Activated CD4-positive, alpha-beta memory T cell treated with anti-CD3 and anti-CD28 coated beads, Interleukin-2, amount 10 ng/mL, durations not matched to agents 7 days and 5 days (primary cell): Measurements from ENCODE around the gene SPN. TPM values are rescaled to one million over a fixed set of nuclear protein-coding genes. Genes with fewer than 3 reads are reported as not detected.
"Not testable (repeated sequence)": the region's sequence is repeated elsewhere in the genome, so short reads cannot be mapped to it uniquely, and the experiment has no call there.

Source experiments
- CTCF ChIA-PET: fragments of 350-600 bp; sonication (Branson Sonifier 250); formaldehyde crosslinking; loops from one replicate; lab custom pipeline; 2021; ENCODE audit warnings: antibody characterized with exemption, inconsistent platforms; lab: Charles Lee
- POLR2A ChIA-PET: fragments of 350-600 bp; sonication (Branson Sonifier 250); formaldehyde crosslinking; loops from one replicate; lab custom pipeline; 2021; ENCODE audit warnings: antibody characterized with exemption; lab: Charles Lee
- DNase-seq: peaks from one replicate; pipeline ENCODE4 v3.0.0-alpha.2; 2020
- H3K27ac Mint-ChIP-seq: one replicate; pipeline ENCODE4 v1.8.0; 2021; ENCODE audit warnings: mild to moderate bottlenecking, mixed read lengths
- H3K27me3 Mint-ChIP-seq: one replicate; pipeline ENCODE4 v1.8.0; 2021; ENCODE audit warnings: mixed read lengths
- H3K36me3 Mint-ChIP-seq: one replicate; pipeline ENCODE4 v1.8.0; 2021; ENCODE audit warnings: low read depth, mixed read lengths
- H3K4me1 Mint-ChIP-seq: one replicate; pipeline ENCODE4 v1.8.0; 2021; ENCODE audit warnings: mixed read lengths
- H3K4me3 Mint-ChIP-seq: one replicate; pipeline ENCODE4 v1.8.0; 2021; ENCODE audit warnings: mild to moderate bottlenecking, mixed read lengths
- H3K9me3 Mint-ChIP-seq: one replicate; pipeline ENCODE4 v1.8.0; 2021; ENCODE audit warnings: mixed read lengths
- total RNA-seq, 2 experiments: library from RNA; stranded (reverse); gene quantifications; one replicate each; pipeline ENCODE4 v1.2.3, GENCODE V29; 2021

SPN gene
- total RNA-seq, 2 experiments from 2014 or later, result 341 to 359 TPM

DNA sequence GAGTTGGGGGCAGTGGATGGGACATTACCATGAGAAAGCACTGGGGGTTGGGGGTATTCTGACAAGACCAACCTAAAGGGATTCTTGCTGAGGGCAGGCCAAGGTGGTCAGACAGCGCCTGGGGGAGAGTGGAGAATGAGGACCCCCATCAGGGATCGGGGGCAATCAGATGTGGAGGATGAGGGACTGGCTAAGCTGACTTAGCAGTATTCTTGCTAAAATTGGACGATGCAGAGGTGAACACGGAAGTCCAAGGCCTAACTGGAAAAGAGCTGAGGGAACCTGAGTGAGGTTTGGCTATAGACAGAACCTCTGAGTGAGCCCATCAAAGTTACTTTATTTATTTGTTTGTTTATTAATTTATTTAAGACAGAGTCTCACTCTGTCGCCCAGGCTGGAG, 25.1 kb downstream of the SPN start:
- Mint-ChIP-seq H3K4me3 (no peak overlapping the region), H3K27ac (no peak overlapping the region), H3K4me1 (peaks cover 23% of the 10 kb centered on the region), H3K36me3 (peaks cover 14% of the 10 kb centered on the region), H3K9me3 (no peaks in the 10 kb centered on the region), H3K27me3 (no peaks in the 10 kb centered on the region)
- CTCF ChIA-PET, result interaction anchor here (0.6 to 1.2 kb wide), 4 partner anchors 11 to 161 kb away, joined by 3 read pairs; no protein-coding TSS in a partner anchor
- POLR2A ChIA-PET, result interaction anchor here (0.8 kb wide), 1 partner anchor 11 kb away, joined by 3 read pairs; no protein-coding TSS in a partner anchor
- DNase-seq, result no peak

DNA sequence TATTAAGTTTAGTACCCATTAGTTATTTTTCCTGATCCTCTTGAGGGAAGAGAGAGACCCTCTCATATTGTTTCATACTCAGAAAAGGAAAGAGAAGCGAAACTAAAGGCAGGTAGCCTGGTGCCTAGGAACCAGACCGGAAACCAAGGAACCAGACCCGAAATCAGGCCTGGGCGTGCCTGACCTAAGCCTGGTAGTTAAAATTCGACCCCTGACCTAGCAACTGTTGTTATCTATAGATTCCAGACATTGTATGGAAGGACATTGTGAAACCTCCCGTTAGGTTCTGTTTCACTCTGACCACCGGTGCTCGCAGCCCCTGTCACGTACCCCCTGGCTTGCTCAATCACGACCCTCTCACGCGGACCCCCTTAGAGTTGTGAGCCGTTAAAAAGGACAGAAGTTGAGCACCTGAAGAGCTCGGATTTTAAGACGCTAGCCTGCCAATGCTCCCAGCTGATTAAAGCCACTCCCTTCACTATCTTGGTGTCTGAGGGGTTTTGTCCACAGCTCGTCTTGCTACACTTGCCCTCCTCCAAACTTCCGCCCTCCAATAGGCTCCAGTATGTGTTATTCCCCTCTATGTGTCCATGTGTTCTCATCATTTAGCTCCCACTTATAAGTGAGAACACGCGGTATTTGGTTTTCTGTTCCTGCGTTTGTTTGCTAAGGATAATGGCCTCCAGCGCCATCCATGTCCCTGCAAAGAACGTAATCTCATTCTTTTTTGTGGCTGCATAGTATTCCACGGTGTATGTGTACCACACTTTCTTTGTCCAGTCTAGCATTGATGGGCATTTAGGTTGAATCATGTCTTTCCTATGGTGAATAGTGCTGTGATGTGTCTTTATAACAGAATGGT, 26.7 kb downstream of the SPN start:
- not testable (repeated sequence) for H3K27me3 Mint-ChIP-seq, DNase-seq, H3K4me3 Mint-ChIP-seq, H3K36me3 Mint-ChIP-seq, H3K9me3 Mint-ChIP-seq
- ChIA-PET POLR2A (interaction anchor here (1.3 kb wide), 1 partner anchor 10 kb away, joined by 3 read pairs; the partner anchor contains the start of gene QPRT), CTCF (interaction anchor here (1.8 kb wide), 1 partner anchor 20 kb away, joined by 5 read pairs; no protein-coding TSS in a partner anchor)
- Mint-ChIP-seq H3K27ac (peak overlapping the region; percentile 21), H3K4me1 (peaks cover 23% of the 10 kb centered on the region)

DNA sequence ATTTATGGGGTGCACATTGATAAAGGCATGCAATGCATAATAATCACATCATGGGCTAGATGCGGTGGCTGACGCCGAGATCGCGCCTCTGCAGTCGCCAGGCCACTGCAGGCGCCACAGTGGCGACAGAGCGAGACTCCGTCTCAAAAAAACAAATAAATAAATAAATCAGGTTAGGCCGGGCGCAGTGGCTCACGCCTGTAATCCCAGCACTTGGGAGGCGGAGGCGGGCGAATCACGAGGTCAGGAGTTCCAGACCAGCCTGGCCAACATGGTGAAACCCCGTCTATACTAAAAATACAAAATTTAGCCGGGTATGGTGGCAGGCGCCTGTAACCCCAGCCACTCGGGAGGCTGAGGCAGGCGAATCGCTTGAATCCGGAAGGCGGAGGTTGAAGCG, 29.6 kb downstream of the SPN start:
- not testable (repeated sequence) for H3K9me3 Mint-ChIP-seq, DNase-seq, H3K36me3 Mint-ChIP-seq, H3K27me3 Mint-ChIP-seq, H3K4me3 Mint-ChIP-seq, H3K27ac Mint-ChIP-seq
- ChIA-PET POLR2A (interaction anchor here (1.3 to 1.5 kb wide), 2 partner anchors 115 to 156 kb away, joined by 4 to 6 read pairs; no protein-coding TSS in a partner anchor), CTCF (interaction anchor here (1.2 to 2.1 kb wide), 4 partner anchors 9 to 233 kb away, joined by 3 to 19 read pairs (median 10); partner anchors contain the start of gene KCTD13)
- peaks cover 14% of the 10 kb centered on the region for H3K4me1 Mint-ChIP-seq

DNA sequence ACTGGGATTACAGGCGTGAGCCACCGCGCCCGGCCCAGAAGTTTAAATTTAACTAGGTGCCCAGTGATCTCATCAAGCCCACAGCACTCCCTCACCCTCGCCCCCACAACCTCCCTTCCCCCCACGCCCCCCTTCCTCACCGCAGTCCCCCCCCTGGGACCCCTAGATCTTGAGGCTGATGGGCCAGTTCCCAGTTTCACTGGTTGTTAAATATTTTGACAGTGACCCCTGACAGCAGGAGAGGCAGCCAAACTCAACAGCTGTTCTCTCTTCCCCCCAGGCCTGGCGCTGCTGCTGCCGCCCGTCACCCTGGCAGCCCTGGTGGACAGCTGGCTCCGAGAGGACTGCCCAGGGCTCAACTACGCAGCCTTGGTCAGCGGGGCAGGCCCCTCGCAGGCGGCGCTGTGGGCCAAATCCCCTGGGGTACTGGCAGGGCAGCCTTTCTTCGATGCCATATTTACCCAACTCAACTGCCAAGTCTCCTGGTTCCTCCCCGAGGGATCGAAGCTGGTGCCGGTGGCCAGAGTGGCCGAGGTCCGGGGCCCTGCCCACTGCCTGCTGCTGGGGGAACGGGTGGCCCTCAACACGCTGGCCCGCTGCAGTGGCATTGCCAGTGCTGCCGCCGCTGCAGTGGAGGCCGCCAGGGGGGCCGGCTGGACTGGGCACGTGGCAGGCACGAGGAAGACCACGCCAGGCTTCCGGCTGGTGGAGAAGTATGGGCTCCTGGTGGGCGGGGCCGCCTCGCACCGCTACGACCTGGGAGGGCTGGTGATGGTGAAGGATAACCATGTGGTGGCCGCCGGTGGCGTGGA, 31.5 kb downstream of the SPN start:
- Mint-ChIP-seq H3K36me3 (peaks cover 3% of the 10 kb centered on the region), H3K9me3 (no peaks in the 10 kb centered on the region), H3K4me1 (peaks cover 16% of the 10 kb centered on the region), H3K27ac (no peak overlapping the region), H3K4me3 (no peak overlapping the region), H3K27me3 (no peaks in the 10 kb centered on the region)
- DNase-seq, result no peak
- ChIA-PET CTCF (interaction anchor here (0.7 to 1.7 kb wide), 2 partner anchors 36 to 121 kb away, joined by 4 to 7 read pairs; partner anchors contain the start of gene PAGR1), POLR2A (no interaction called here)

DNA sequence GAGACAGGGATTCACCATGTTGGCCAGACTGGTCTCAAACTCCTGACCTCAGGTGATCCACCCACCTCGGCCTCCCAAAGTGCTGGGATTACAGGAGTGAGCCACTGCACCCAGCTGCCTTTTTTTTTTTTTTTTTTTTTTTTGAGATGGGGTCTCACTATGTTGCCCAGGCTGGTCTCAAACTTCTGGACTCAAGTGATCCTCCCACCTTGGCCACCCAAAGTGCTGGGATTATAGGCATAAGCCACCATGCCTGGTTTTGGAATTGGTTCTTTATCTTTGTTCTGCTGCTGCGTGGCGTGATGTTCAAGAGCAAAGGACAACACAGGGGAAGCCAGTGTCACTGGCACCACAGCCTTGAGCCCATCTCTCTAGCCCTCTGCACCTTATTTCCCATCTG, 32.6 kb downstream of the SPN start:
- H3K27me3 Mint-ChIP-seq, H3K27ac Mint-ChIP-seq, DNase-seq, H3K36me3 Mint-ChIP-seq, POLR2A ChIA-PET, H3K9me3 Mint-ChIP-seq, H3K4me3 Mint-ChIP-seq: not testable (repeated sequence)
- CTCF ChIA-PET, result interaction anchor here (0.6 to 1.7 kb wide), 4 partner anchors 34 to 336 kb away, joined by 3 to 7 read pairs (median 3); partner anchors contain the start of gene PAGR1
- peaks cover 16% of the 10 kb centered on the region for H3K4me1 Mint-ChIP-seq

DNA sequence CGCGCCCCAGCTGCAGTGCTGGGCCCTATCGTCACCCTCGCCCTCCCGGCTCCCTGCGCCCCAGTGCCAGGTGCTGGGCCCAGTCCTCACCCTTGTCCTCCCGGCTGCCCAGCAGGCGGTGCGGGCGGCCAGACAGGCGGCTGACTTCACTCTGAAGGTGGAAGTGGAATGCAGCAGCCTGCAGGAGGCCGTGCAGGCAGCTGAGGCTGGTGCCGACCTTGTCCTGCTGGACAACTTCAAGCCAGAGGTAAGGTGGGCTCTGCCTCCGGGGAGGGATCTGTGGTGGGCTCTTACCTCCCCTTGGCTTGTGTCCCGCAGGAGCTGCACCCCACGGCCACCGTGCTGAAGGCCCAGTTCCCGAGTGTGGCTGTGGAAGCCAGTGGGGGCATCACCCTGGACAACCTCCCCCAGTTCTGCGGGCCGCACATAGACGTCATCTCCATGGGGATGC, 33.9 kb downstream of the SPN start:
- peaks cover 23% of the 10 kb centered on the region for H3K4me1 Mint-ChIP-seq
- CTCF ChIA-PET, result interaction anchor here (0.6 kb wide), 1 partner anchor 93 kb away, joined by 3 read pairs; the partner anchor contains the start of gene KIF22
- no peak overlapping the region for H3K27ac Mint-ChIP-seq
- H3K27me3 Mint-ChIP-seq, result no peaks in the 10 kb centered on the region
- no peaks in the 10 kb centered on the region for H3K36me3 Mint-ChIP-seq
- POLR2A ChIA-PET, result no interaction called here
- H3K9me3 Mint-ChIP-seq, result no peaks in the 10 kb centered on the region
- DNase-seq, result no peak
- no peak overlapping the region for H3K4me3 Mint-ChIP-seq

DNA sequence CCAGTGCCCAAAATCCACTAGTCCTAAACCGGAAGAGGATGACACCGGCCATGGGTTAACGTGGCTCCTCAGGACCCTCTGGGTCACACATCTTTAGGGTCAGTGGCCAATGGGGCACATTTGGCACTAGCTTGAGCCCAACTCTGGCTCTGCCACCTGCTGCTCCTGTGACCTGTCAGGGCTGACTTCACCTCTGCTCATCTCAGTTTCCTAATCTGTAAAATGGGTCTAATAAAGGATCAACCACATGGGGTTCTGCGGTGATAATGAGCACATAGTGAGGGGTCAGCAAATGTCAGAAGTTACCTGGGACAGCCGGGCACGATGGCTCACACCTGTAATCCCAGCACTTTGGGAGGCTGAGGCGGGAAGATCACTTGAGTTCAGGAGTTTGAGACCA, 34.3 kb downstream of the SPN start:
- POLR2A ChIA-PET, result no interaction called here
- H3K9me3 Mint-ChIP-seq, result no peaks in the 10 kb centered on the region

DNA sequence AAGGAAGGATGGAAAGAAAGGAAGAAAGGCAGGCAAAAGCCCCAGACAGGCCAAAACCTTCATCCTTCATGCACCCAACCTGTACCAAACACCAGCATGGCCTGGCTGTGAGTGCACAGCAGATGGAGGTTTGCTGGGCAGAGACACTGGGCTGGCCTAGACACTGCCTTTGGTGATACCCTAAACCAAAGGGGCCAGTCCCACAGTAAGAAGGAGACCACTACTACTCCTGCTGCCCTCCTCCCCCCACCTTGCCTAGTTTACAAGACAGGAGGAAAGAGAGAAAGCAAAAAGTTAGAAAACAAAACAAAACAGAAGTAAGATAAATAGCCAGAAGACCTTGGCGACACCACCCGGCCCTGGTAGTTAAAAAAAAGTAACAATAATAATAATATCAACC, 35.0 kb downstream of the SPN start:
- Mint-ChIP-seq H3K27ac (no peak overlapping the region), H3K4me1 (peaks cover 34% of the 10 kb centered on the region)
- POLR2A ChIA-PET, result no interaction called here

More for the DNA sequence above, 34.3 kb downstream of the SPN start:
- Mint-ChIP-seq H3K27me3 (no peaks in the 10 kb centered on the region), H3K27ac (no peak overlapping the region), H3K4me1 (peaks cover 27% of the 10 kb centered on the region), H3K36me3 (no peaks in the 10 kb centered on the region), H3K4me3 (no peak overlapping the region)
- no peak for DNase-seq
- CTCF ChIA-PET, result interaction anchor here (0.9 kb wide), 1 partner anchor 26 kb away, joined by 3 read pairs; no protein-coding TSS in a partner anchor

DNA sequence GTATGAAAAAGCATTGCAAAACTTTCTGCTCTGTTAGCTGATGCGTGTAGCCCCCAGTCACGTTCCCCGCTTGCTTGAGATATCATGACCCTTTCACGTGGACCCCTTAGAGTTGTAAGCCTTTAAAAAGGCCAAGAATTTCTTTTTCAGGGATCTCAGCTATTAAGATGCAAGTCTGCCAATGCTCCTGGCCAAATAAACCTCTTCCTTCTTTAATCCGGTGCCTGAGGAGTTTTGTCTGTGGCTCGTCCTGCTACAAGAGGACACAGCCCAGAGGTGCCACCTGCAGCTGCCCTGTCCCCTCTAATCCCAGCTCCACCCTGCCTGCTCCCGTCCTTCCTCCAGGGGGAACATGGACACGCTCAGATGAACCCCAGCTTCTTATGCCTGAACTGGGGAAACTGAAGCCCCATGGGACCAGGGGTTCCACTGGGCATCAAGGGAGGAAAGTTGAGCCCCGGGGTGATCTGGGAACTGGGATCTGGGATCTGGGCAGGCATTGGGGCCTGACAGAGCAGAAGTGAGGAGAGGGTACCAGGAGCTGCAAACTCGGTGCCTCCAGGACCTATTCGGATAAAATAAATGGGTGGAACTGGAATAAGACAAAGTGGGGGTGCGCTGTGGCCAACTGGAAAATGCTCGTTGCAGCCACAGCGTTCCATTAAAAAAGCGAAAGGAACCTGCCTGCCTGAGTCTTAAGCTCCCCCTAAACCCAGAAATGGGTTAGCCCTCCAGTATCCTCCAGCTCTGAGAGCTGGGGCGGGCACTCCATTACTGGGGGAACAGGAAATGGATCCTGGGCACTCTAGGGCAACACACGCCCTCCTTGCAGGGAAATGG, 35.7 kb downstream of the SPN start:
- Mint-ChIP-seq H3K27ac (no peak overlapping the region), H3K4me3 (no peak overlapping the region), H3K36me3 (no peaks in the 10 kb centered on the region), H3K4me1 (peaks cover 38% of the 10 kb centered on the region), H3K9me3 (no peaks in the 10 kb centered on the region), H3K27me3 (no peaks in the 10 kb centered on the region)
- no peak for DNase-seq
- ChIA-PET POLR2A (interaction anchor here (0.9 to 4.8 kb wide), 7 partner anchors 10 to 263 kb away, joined by 3 to 86 read pairs (median 33); partner anchors contain the start of genes KIF22, MAZ, PAGR1 and TMEM219), CTCF (interaction anchor here (1.0 to 5.8 kb wide), 12 partner anchors 11 to 333 kb away, joined by 3 to 72 read pairs (median 31); partner anchors contain the start of genes KIF22, PAGR1, PRRT2 and TAOK2)

More for the DNA sequence above, 35.0 kb downstream of the SPN start:
- no peaks in the 10 kb centered on the region for H3K9me3 Mint-ChIP-seq
- no peak overlapping the region for H3K4me3 Mint-ChIP-seq
- no peaks in the 10 kb centered on the region for H3K27me3 Mint-ChIP-seq
- CTCF ChIA-PET, result interaction anchor here (0.9 to 5.4 kb wide), 4 partner anchors 18 to 334 kb away, joined by 3 to 72 read pairs (median 38); partner anchors contain the start of gene TLCD3B
- no peaks in the 10 kb centered on the region for H3K36me3 Mint-ChIP-seq
- no peak for DNase-seq

DNA sequence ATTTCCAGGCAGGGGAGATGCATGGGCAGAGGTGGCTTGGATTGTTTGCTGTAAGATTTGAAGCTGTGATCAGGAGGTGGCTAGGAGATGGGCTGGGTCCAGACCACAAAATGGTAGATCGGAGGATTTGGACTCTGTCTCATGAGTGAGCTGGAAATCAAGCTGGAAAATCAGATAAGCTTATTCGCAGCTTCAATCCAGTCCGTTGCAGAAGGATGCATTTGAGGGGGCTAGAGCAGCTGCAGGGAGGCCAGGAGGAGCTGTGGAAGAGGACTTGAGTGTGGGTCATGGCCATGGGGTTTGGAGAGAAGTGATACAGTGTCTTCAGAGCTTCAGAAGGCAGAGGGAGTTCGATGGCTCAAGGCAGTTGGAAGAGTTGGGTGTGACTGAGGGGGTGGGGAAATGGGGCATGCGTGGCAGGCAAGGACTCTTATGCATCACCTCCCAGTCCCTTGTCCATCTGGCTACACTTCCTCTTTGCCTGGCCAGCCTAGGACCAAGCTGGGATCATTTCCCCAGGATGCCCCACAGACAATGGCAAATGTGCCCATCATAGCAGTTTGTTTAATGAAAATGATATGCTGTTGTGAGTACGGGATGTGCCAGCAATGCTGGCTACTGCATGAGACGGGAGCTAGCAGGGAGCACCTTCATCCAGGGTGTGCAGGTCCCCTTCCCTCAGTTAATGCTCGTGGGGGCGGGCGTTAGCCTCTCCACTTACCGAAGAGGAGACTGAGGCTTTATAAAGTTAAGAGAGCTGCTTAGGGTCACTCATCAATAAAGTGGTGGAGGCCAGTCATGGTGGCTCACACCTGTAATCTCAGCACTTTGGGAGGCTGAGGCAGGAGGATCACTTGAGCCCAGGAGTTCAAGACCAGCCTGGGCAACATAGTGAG, 36.5 kb downstream of the SPN start:
- no peak for DNase-seq
- H3K4me1 Mint-ChIP-seq, result peaks cover 38% of the 10 kb centered on the region
- no peaks in the 10 kb centered on the region for H3K36me3 Mint-ChIP-seq
- no peak overlapping the region for H3K27ac Mint-ChIP-seq
- ChIA-PET CTCF (interaction anchor here (0.8 to 5.8 kb wide), 37 partner anchors 8 to 332 kb away, joined by 3 to 72 read pairs (median 6); partner anchors contain the start of genes C16orf54, KCTD13, KIF22 and MVP), POLR2A (interaction anchor here (0.6 to 4.8 kb wide), 23 partner anchors 11 to 332 kb away, joined by 3 to 86 read pairs (median 4); partner anchors contain the start of genes C16orf54, KCTD13, KIF22 and MAZ)
- H3K27me3 Mint-ChIP-seq, result no peaks in the 10 kb centered on the region
- H3K9me3 Mint-ChIP-seq, result no peaks in the 10 kb centered on the region
- no peak overlapping the region for H3K4me3 Mint-ChIP-seq
